ENCODE results near the gene PPP1R26. TPM values are rescaled to one million over a fixed set of nuclear protein-coding genes. Genes with fewer than 3 reads are reported as not detected.

PPP1R26 gene, protein sequence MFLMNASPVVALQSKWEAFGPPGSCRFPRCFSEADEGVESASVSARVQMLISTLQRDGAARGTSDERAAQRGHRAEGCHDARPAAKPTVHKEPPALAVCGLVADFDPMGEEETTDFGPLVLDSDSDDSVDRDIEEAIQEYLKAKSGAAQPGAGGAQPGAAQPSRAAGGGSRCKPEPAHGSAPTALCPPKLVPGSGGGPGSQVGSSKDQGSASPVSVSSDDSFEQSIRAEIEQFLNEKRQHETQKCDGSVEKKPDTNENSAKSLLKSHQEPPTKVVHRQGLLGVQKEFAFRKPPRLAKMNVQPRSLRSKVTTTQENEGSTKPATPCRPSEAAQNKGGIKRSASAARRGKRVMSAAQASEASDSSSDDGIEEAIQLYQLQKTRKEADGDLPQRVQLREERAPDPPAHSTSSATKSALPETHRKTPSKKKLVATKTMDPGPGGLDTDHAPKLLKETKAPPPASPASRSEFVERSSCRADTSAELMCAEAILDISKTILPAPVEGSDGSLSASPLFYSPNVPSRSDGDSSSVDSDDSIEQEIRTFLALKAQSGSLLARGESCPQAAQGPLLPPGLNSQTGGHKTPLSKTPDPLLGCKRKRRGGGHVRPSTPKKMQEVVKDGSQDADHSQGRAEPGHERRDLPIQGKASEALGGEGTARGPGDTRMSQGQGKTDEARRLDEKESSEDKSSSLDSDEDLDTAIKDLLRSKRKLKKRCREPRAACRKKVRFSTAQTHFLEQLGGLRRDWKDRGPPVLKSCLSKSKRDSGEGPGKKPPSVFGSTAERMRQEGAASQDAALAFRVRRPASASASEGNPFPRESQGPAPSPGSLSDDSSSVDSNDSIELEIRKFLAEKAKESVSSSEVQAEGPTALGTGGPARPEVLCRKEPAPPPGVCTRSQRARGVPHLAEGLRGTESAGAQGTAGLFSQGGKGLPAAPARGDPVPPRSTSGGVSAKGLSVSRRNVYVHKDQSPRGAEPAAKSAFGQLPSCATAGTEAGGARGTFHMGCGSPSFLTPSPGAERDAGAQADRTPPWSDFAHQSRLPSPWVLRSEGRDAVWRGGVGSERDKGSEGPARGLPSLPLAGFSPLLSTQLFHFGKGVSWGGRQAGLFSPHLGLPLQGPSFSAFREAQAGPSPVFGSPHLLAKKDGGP (N-terminal part only)
- total RNA-seq (2022; extraction: Qiagen RNA extraction), result 15.2 to 20.2 TPM (median 18.8 TPM) in 5 replicates

GRCh38 chr9:135479469-135480052 is at the start of gene PPP1R26:
PPP1R26 (plus strand) TSS chr9:135479782; CDS start chr9:135484511, 4,729 bp downstream.

GRCh38 chr9:135500525-135501260 is 21.1 kb downstream of the PPP1R26 start, which contains the start of gene MRPS2:
MRPS2 (plus strand) TSS chr9:135500682; CDS start chr9:135500711, 29 bp downstream.

GRCh38 chr9:135520916-135521607 is 41.5 kb downstream of the PPP1R26 start, which contains the start of gene LCN1:
LCN1 (plus strand) TSS chr9:135521440; CDS start chr9:135521498, 58 bp downstream.

Other genes starting within 250 kb of the PPP1R26 start
- 104 to 133 TPM (median 129 TPM) in 5 replicates for gene MRPS2, start 20.9 kb downstream of the PPP1R26 start, total RNA-seq (2022; extraction: Qiagen RNA extraction)
- 0.15 to 0.20 TPM in 2 of 5 replicates, not detected in the others for gene LCN1, start 41.7 kb downstream of the PPP1R26 start, total RNA-seq (2022; extraction: Qiagen RNA extraction)
- gene OBP2A, start 66.3 kb downstream of the PPP1R26 start, total RNA-seq (2022; extraction: Qiagen RNA extraction), result 0.14 TPM in 1 of 5 replicates, not detected in the others
- gene PAEP, start 82.0 kb downstream of the PPP1R26 start, total RNA-seq (2022; extraction: Qiagen RNA extraction), result 0.27 to 0.46 TPM (median 0.37 TPM) in 5 replicates
- gene GLT6D1, start 159.8 kb downstream of the PPP1R26 start, total RNA-seq (2022; extraction: Qiagen RNA extraction), result not detected in 5 replicates
- gene LCN9, start 183.5 kb downstream of the PPP1R26 start, total RNA-seq (2022; extraction: Qiagen RNA extraction), result 0.13 to 0.16 TPM in 2 of 5 replicates, not detected in the others
- gene SOHLH1, start 219.7 kb downstream of the PPP1R26 start, total RNA-seq (2022; extraction: Qiagen RNA extraction), result 0.09 to 0.12 TPM in 2 of 5 replicates, not detected in the others
- not detected in 5 replicates for gene KCNT1, start 222.4 kb downstream of the PPP1R26 start, total RNA-seq (2022; extraction: Qiagen RNA extraction)

Measured in A549 treated with Hydrocortisone at 1 μM for 4 hours (cell line).